GM23338 (cell line): Measurements from ENCODE around the gene GJA3. TPM values are rescaled to one million over a fixed set of nuclear protein-coding genes. Genes with fewer than 3 reads are reported as not detected.

Source experiments
- ATAC-seq: fragments of 200-7000 bp; cut with Tn5 transposase; 3 replicates; pipeline ENCODE4 v1.9.1; 2020
- DNase-seq: peaks from one replicate; pipeline ENCODE4 v3.0.0-alpha.2; 2015; ENCODE audit warnings: low spot score
- H2AFZ ChIP-seq: fragments of 200-600 bp; sonication (generic); 2 replicates; pipeline ENCODE4 v1.8.0; 2016; ENCODE audit warnings: antibody characterized with exemption, mild to moderate bottlenecking, moderate library complexity
- H3F3A ChIP-seq: fragments of 200-600 bp; sonication (generic); replicated peaks from 2 replicates; pipeline ENCODE4 v1.8.0; 2017; ENCODE audit warnings: antibody characterized with exemption, mixed run types, low read depth
- H3K27ac ChIP-seq: fragments of 200-600 bp; sonication (generic); 2 replicates; pipeline ENCODE4 v1.6.1; 2016; ENCODE audit warnings: low read depth
- H3K27me3 ChIP-seq: fragments of 200-600 bp; sonication (generic); 2 replicates; pipeline ENCODE4 v1.8.0; 2016; ENCODE audit warnings: mild to moderate bottlenecking, mixed run types, moderate library complexity; ENCODE audit not compliant: insufficient read depth
- H3K36me3 ChIP-seq: fragments of 200-600 bp; sonication (generic); 2 replicates; pipeline ENCODE4 v1.8.0; 2016; ENCODE audit warnings: mild to moderate bottlenecking; ENCODE audit not compliant: insufficient read depth
- H3K4me1 ChIP-seq: fragments of 200-600 bp; sonication (generic); 2 replicates; pipeline ENCODE4 v1.8.0; 2016; ENCODE audit warnings: mild to moderate bottlenecking, moderate library complexity; ENCODE audit not compliant: insufficient read depth
- H3K4me2 ChIP-seq: fragments of 200-600 bp; sonication (generic); 2 replicates; pipeline ENCODE4 v1.7.1; 2017; ENCODE audit warnings: mixed run types
- H3K4me3 ChIP-seq: fragments of 200-600 bp; sonication (generic); 2 replicates; pipeline ENCODE4 v1.6.1; 2016; ENCODE audit warnings: mixed run types
- H3K79me2 ChIP-seq: fragments of 200-600 bp; sonication (generic); replicated peaks from 2 replicates; pipeline ENCODE4 v1.8.0; 2017; ENCODE audit warnings: mild to moderate bottlenecking; ENCODE audit not compliant: insufficient read depth
- H3K9me2 ChIP-seq: fragments of 200-600 bp; sonication (generic); 2 replicates; pipeline ENCODE4 v1.8.0; 2017; ENCODE audit not compliant: insufficient read depth
- H4K20me1 ChIP-seq: fragments of 200-600 bp; sonication (generic); replicated peaks from 2 replicates; pipeline ENCODE4 v1.8.0; 2017; ENCODE audit warnings: mild to moderate bottlenecking; ENCODE audit not compliant: insufficient read depth
- H3K27ac Mint-ChIP-seq: 2 replicates; pipeline ENCODE4 v1.8.0; 2020; ENCODE audit warnings: inconsistent platforms, mild to moderate bottlenecking, moderate library complexity, mixed read lengths
- H3K27me3 Mint-ChIP-seq: 3 replicates; pipeline ENCODE4 v1.8.0; 2022; ENCODE audit warnings: low read depth, mild to moderate bottlenecking, moderate library complexity, mixed read lengths, inconsistent platforms; ENCODE audit not compliant: insufficient read depth, poor library complexity
- H3K36me3 Mint-ChIP-seq: 3 replicates; pipeline ENCODE4 v1.8.0; 2021; ENCODE audit warnings: low read depth, mild to moderate bottlenecking, inconsistent platforms, moderate library complexity, mixed read lengths
- H3K4me1 Mint-ChIP-seq: 3 replicates; pipeline ENCODE4 v1.8.0; 2020; ENCODE audit warnings: mild to moderate bottlenecking, inconsistent platforms, mixed read lengths
- H3K4me3 Mint-ChIP-seq: 3 replicates; pipeline ENCODE4 v1.8.0; 2021; ENCODE audit warnings: moderate library complexity, mild to moderate bottlenecking, inconsistent platforms, mixed read lengths
- H3K9me3 Mint-ChIP-seq: 3 replicates; pipeline ENCODE4 v1.8.0; 2020; ENCODE audit warnings: moderate library complexity, mild to moderate bottlenecking, inconsistent platforms, mixed read lengths
- CREB1 ChIP-seq: fragments of 250-450 bp; sonication (Bioruptor Pico); IDR thresholded peaks from 2 replicates; pipeline ENCODE4 v1.5.0; 2020; ENCODE audit warnings: low read depth, mild to moderate bottlenecking, moderate library complexity
- EZH2 ChIP-seq: fragments of 200-600 bp; sonication (generic); IDR thresholded peaks from one replicate; pipeline ENCODE4 v1.8.0; 2017; ENCODE audit warnings: antibody characterized with exemption, mild to moderate bottlenecking, low read depth; ENCODE audit not compliant: unreplicated experiment
- JUNB ChIP-seq: IDR thresholded peaks from one replicate; pipeline ENCODE4 v1.6.1; 2016; ENCODE audit warnings: antibody characterized with exemption; ENCODE audit not compliant: unreplicated experiment
- NANOG ChIP-seq: IDR thresholded peaks from 2 replicates; pipeline ENCODE4 v1.6.1; 2016; ENCODE audit warnings: antibody characterized with exemption, borderline replicate concordance
- POLR2AphosphoS5 ChIP-seq: IDR thresholded peaks from 2 replicates; pipeline ENCODE4 v1.6.1; 2016; ENCODE audit warnings: antibody characterized with exemption, low read depth
- polyA plus RNA-seq: library from polyadenylated mRNA; unstranded; fragments of >200 nt; fragmentation: Nextera tagmentation; extraction: Ambion mirVana; gene quantifications from 2 replicates; pipeline ENCODE4 v1.2.1, GENCODE V29; 2016
- total RNA-seq: library from RNA; depleted of rRNA; stranded (reverse); fragments of >200 nt; shearing (Covaris generic); gene quantifications from 2 replicates; pipeline ENCODE4 v1.2.3, GENCODE V29; 2014
- TF ChIP-seq, protein P1 (sequence below), 2 experiments: fragments of 200-600 bp in 1 of 2; sonication (generic) in 1 of 2; conservative IDR thresholded peaks; 2 replicates each; pipeline versions ENCODE4 v1.5.1 to v1.6.1; 2016 to 2017; ENCODE audit warnings: antibody characterized with exemption in 2 of 2, low read depth in 2 of 2, mild to moderate bottlenecking in 2 of 2, moderate library complexity in 1 of 2
- TF ChIP-seq, protein P2 (sequence below): fragments of 250-450 bp; sonication (Bioruptor Pico); IDR thresholded peaks from 2 replicates; pipeline ENCODE4 v1.5.0; 2020; ENCODE audit warnings: mild to moderate bottlenecking, moderate library complexity
- TF ChIP-seq, protein P3 (sequence below): IDR thresholded peaks from one replicate; pipeline ENCODE4 v1.6.1; 2018; ENCODE audit warnings: antibody characterized with exemption; ENCODE audit not compliant: unreplicated experiment

GJA3 gene
- total and polyA plus RNA-seq, 2 experiments from 2014 or later = 0.17 to 0.23 TPM

DNA sequence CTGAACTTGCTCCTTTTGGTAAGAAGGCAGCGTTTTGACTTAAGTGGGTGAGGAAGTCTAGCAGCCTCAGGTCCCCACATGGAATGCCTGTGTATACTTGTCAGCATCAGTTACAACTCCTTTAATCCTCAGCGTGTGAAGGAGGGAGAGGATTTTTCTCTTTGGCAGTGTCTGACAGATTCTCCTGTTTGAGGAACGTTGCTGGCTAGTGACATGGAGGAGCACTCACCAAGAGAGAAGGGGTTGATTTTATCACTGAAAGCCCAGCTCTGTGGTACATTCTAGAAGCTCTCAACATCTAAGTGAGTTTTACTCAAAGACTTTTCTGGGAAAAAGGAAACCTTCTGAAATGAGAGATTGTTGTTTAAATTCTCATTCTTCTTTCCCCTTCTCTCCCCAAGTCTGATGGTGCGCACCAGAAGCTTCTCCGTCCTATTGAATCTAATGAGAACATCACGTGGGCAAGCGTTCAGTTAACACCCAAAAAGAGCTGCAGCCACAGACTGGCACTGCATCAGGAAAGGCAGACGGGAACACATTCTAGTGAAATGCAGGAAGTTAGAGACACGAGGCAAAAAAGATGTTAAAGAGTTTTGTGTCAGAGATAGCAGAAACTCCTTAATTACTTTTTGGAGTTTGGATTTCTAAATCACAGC, 58.2 kb downstream of the GJA3 start:
- TF ChIP-seq NANOG = no peak
- H4K20me1 ChIP-seq = no peaks in the 10 kb centered on the region
- no peaks in the 10 kb centered on the region for H3K79me2 ChIP-seq
- H3K4me1 ChIP-seq = peaks cover 28% of the 10 kb centered on the region
- peaks cover 40% of the 10 kb centered on the region for H3K4me1 Mint-ChIP-seq
- H3K4me3 ChIP-seq = no peak overlapping the region
- H3K36me3 Mint-ChIP-seq = no peaks in the 10 kb centered on the region
- H3F3A ChIP-seq = no peaks in the 10 kb centered on the region
- H3K36me3 ChIP-seq = no peaks in the 10 kb centered on the region
- peaks cover 6% of the 10 kb centered on the region for H3K27me3 Mint-ChIP-seq
- no peak overlapping the region for H3K4me2 ChIP-seq
- H3K27ac ChIP-seq = no peak overlapping the region
- H3K4me3 Mint-ChIP-seq = no peak overlapping the region
- DNase-seq = no peak
- H3K9me2 ChIP-seq = no peaks in the 10 kb centered on the region
- H3K9me3 Mint-ChIP-seq = no peaks in the 10 kb centered on the region
- no peak for ATAC-seq
- no peak overlapping the region for H3K27ac Mint-ChIP-seq
- H3K27me3 ChIP-seq = no peaks in the 10 kb centered on the region
- H2AFZ ChIP-seq = peak overlapping the region; percentile 65

DNA sequence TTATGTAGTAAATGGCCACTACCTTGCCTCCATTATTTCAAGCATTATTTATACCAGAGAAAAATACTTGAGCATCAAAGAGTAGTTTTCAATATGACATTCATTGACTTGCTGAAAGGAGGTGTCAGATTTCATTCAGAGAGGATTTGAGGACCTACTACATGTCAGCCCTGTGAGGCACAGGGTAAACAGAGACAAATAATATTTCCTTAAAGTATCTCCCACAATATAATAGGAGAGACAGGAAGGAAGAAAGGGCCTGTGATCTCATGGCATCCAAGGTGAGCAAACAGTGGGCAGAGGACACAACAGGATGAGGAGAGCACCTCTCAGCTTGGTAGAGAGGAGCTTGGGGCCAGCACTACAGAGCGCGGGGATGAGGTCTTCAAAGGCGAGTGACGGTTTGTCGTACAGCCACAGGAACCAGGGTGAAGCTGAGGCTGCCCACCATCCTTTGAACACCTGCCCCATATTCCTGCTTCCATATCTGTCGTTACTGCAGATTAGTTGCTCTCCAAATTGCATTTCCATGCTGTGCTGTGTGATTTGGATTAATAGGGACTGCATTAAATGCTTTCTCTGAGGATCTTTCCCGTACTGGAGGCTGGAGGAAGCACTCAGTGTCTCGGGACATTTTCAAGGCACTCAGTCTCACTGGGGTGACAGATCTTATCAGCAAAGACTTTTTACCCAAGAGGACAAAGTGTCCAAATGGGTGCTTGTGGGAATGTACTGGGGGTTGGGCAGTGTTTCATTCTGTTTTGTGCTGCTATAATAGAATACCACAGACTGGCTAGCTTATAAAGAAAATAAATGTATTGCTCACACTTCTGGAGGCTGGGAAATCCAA, 59.2 kb downstream of the GJA3 start:
- H3K4me1 ChIP-seq = peaks cover 18% of the 10 kb centered on the region
- H3K27ac ChIP-seq = no peak overlapping the region
- H3K36me3 Mint-ChIP-seq = no peaks in the 10 kb centered on the region
- peak; percentile 31 for ATAC-seq
- H3K4me2 ChIP-seq = no peak overlapping the region
- peak overlapping the region; percentile 65; the same call in 1 of the 2 replicates for H2AFZ ChIP-seq
- H3K36me3 ChIP-seq = no peaks in the 10 kb centered on the region
- no peaks in the 10 kb centered on the region for H3K27me3 ChIP-seq
- no peaks in the 10 kb centered on the region for H4K20me1 ChIP-seq
- H3K27ac Mint-ChIP-seq = no peak overlapping the region
- no peaks in the 10 kb centered on the region for H3K9me3 Mint-ChIP-seq
- H3K4me3 Mint-ChIP-seq = no peak overlapping the region
- peaks cover 6% of the 10 kb centered on the region for H3K27me3 Mint-ChIP-seq
- H3K9me2 ChIP-seq = no peaks in the 10 kb centered on the region
- TF ChIP-seq NANOG = no peak
- no peak for TF ChIP-seq CREB1
- TF ChIP-seq, protein P1, sequence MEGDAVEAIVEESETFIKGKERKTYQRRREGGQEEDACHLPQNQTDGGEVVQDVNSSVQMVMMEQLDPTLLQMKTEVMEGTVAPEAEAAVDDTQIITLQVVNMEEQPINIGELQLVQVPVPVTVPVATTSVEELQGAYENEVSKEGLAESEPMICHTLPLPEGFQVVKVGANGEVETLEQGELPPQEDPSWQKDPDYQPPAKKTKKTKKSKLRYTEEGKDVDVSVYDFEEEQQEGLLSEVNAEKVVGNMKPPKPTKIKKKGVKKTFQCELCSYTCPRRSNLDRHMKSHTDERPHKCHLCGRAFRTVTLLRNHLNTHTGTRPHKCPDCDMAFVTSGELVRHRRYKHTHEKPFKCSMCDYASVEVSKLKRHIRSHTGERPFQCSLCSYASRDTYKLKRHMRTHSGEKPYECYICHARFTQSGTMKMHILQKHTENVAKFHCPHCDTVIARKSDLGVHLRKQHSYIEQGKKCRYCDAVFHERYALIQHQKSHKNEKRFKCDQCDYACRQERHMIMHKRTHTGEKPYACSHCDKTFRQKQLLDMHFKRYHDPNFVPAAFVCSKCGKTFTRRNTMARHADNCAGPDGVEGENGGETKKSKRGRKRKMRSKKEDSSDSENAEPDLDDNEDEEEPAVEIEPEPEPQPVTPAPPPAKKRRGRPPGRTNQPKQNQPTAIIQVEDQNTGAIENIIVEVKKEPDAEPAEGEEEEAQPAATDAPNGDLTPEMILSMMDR (conservative IDR thresholded peaks at IDR 0.05; ENCODE audit: low read depth in 2 of 2) = no peak
- TF ChIP-seq, protein P2, sequence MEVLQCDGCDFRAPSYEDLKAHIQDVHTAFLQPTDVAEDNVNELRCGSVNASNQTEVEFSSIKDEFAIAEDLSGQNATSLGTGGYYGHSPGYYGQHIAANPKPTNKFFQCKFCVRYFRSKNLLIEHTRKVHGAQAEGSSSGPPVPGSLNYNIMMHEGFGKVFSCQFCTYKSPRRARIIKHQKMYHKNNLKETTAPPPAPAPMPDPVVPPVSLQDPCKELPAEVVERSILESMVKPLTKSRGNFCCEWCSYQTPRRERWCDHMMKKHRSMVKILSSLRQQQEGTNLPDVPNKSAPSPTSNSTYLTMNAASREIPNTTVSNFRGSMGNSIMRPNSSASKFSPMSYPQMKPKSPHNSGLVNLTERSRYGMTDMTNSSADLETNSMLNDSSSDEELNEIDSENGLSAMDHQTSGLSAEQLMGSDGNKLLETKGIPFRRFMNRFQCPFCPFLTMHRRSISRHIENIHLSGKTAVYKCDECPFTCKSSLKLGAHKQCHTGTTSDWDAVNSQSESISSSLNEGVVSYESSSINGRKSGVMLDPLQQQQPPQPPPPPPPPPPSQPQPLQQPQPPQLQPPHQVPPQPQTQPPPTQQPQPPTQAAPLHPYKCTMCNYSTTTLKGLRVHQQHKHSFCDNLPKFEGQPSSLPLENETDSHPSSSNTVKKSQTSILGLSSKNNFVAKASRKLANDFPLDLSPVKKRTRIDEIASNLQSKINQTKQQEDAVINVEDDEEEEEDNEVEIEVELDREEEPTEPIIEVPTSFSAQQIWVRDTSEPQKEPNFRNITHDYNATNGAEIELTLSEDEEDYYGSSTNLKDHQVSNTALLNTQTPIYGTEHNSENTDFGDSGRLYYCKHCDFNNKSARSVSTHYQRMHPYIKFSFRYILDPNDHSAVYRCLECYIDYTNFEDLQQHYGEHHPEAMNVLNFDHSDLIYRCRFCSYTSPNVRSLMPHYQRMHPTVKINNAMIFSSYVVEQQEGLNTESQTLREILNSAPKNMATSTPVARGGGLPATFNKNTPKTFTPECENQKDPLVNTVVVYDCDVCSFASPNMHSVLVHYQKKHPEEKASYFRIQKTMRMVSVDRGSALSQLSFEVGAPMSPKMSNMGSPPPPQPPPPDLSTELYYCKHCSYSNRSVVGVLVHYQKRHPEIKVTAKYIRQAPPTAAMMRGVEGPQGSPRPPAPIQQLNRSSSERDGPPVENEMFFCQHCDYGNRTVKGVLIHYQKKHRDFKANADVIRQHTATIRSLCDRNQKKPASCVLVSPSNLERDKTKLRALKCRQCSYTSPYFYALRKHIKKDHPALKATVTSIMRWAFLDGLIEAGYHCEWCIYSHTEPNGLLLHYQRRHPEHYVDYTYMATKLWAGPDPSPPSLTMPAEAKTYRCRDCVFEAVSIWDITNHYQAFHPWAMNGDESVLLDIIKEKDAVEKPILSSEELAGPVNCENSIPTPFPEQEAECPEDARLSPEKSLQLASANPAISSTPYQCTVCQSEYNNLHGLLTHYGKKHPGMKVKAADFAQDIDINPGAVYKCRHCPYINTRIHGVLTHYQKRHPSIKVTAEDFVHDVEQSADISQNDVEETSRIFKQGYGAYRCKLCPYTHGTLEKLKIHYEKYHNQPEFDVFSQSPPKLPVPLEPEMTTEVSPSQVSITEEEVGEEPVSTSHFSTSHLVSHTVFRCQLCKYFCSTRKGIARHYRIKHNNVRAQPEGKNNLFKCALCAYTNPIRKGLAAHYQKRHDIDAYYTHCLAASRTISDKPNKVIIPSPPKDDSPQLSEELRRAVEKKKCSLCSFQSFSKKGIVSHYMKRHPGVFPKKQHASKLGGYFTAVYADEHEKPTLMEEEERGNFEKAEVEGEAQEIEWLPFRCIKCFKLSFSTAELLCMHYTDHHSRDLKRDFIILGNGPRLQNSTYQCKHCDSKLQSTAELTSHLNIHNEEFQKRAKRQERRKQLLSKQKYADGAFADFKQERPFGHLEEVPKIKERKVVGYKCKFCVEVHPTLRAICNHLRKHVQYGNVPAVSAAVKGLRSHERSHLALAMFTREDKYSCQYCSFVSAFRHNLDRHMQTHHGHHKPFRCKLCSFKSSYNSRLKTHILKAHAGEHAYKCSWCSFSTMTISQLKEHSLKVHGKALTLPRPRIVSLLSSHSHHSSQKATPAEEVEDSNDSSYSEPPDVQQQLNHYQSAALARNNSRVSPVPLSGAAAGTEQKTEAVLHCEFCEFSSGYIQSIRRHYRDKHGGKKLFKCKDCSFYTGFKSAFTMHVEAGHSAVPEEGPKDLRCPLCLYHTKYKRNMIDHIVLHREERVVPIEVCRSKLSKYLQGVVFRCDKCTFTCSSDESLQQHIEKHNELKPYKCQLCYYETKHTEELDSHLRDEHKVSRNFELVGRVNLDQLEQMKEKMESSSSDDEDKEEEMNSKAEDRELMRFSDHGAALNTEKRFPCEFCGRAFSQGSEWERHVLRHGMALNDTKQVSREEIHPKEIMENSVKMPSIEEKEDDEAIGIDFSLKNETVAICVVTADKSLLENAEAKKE (CRISPR knock-in tag) = no peak
- TF ChIP-seq JUNB = no peak
- TF ChIP-seq, protein P3, sequence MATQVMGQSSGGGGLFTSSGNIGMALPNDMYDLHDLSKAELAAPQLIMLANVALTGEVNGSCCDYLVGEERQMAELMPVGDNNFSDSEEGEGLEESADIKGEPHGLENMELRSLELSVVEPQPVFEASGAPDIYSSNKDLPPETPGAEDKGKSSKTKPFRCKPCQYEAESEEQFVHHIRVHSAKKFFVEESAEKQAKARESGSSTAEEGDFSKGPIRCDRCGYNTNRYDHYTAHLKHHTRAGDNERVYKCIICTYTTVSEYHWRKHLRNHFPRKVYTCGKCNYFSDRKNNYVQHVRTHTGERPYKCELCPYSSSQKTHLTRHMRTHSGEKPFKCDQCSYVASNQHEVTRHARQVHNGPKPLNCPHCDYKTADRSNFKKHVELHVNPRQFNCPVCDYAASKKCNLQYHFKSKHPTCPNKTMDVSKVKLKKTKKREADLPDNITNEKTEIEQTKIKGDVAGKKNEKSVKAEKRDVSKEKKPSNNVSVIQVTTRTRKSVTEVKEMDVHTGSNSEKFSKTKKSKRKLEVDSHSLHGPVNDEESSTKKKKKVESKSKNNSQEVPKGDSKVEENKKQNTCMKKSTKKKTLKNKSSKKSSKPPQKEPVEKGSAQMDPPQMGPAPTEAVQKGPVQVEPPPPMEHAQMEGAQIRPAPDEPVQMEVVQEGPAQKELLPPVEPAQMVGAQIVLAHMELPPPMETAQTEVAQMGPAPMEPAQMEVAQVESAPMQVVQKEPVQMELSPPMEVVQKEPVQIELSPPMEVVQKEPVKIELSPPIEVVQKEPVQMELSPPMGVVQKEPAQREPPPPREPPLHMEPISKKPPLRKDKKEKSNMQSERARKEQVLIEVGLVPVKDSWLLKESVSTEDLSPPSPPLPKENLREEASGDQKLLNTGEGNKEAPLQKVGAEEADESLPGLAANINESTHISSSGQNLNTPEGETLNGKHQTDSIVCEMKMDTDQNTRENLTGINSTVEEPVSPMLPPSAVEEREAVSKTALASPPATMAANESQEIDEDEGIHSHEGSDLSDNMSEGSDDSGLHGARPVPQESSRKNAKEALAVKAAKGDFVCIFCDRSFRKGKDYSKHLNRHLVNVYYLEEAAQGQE = no peak
- no peak for TF ChIP-seq POLR2AphosphoS5
- no peak for TF ChIP-seq EZH2
- H3F3A ChIP-seq = no peaks in the 10 kb centered on the region
- no peak for DNase-seq
- peaks cover 32% of the 10 kb centered on the region for H3K4me1 Mint-ChIP-seq
- H3K4me3 ChIP-seq = no peak overlapping the region
- H3K79me2 ChIP-seq = no peaks in the 10 kb centered on the region
